HuH-7 (cell line): ENCODE measurements around the gene SLC6A19.

Experiments
- DNase-seq: peaks from one replicate; pipeline ENCODE4 v3.0.0; 2011; ENCODE audit warnings: low spot score

Gene SLC6A19

GRCh38 chr5:1195916-1196315 is 5.5 kb upstream of the SLC6A19 start:
- no peak for DNase-seq

GRCh38 chr5:1196562-1196961 is 4.8 kb upstream of the SLC6A19 start:
- DNase-seq = no peak

GRCh38 chr5:1197876-1198666 is 3.3 kb upstream of the SLC6A19 start:
- no peak for DNase-seq

GRCh38 chr5:1199340-1199648 is 2.1 kb upstream of the SLC6A19 start:
- DNase-seq = no peak

DNA sequence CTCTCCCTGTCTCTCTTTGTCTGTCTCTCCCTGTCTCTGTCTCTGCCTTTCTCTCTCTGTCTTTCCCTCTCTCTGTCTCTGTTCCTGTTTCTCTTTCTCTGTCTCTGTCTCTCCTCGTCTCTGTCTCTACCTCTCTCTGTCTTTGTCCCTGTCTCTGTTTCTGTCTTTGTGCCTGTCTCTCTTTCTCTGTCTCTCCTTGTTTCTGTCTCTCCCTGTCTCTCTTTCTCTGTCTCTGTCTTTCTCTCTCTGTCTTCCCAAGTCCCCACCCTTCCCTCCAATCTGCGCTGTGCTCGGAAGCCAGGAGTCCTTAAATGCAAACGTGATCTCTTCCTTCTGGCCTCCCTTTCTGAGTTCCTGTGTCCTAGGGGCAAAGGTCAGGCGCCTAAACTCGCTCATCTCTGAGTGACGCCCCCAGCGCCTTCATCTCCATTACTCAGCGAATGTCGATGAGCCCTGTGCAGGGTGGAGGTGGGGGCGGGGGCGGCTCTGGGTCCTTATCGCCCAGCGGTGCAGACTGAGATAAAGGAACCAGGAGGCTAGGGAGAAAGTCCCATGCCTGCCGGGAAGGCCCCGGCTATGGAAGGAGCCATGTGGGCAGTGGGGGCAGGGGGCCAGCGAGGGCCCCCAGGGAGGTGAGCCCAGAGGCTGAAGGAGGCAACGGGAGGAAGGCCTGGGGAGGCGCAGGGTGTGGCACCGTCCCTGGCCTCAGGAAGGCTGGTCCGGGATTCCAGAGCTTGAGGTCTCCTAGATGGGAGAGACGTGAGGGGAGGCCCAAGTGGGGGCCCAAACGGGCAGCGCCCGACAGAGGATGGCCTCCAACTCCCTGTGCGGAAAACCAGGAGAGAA is 1.5 kb upstream of the SLC6A19 start:
- DNase-seq = peak; percentile 97

DNA sequence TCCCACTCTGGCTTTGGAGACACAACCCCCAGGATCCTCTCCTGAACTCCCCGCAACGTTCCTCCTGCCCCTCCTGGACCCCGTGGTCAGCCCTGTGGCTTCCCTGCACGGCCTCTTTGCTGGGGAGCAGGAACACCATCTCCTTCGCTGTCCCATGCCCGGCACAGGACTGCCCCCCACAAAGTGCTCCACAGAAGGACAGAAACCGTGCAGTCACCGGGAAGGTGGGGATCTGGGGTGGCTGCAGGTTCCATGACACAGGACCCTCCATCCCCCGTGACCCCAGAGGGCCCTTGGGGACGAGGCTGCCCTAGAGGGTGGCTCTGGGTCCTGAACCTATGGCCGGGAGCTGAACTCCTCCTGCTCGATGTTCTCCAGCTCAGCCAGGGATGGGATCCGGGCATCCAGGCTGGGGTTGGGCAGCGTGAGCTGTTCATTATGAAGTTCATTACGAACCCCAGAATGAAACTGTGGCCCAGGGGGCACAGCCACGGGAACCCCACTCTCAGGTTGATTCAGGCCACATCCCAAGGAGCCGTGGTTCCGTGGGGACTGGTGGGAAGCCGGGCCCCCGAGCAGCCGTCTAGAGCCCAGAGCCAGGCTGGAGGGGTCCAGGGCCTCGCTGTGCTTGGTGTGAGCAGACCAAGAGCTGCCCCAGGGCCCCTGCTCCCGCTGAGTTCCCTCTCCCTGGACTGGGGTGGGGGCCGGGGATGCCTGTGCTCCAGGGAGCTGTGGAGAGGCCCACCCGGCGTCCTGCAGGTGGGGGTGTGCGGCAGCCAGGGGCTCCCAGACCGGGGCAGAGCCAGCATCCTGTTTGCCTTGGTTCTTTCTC is 684 bp upstream of the SLC6A19 start:
- no peak for DNase-seq

DNA sequence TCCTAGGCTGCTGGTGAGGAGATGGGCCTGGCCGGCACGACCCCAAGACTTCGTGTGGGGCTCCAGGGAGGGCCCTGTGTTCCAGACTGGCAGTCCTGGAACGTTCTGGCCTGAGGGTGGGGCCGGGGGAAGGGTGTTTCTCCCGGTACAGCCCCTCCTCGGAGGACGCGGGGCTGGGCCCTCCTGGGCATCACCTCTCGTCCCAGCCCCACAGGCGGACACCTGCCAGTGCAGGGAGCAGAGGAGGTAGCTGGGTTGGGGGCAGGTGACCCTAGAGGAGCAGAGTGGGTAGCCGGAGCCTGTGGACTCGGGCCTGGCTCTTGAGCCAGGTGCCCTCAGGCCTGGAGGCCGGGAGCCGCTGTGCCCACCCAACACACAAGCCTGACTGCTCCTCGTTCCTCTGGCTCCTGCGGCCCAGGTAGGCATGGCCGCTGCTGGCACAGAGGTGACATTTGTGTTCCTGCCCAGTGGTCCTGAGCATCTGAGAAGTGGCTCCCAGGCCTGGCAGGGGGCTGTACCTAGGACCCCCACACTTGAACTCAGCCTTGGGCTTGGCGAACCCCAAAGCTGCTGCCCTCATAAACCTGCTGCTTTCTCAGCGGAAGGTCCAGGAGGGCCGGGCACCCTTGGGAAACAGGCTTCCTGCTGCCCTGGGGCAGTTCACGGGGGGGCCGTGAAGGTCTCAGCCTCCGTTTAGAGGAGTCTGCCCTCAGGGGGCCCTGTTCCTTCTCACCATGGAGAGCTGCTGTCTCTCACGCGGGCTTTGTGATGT is 817 bp downstream of the SLC6A19 start:
- no peak for DNase-seq

GRCh38 chr5:1202798-1203185 is 1.4 kb downstream of the SLC6A19 start:
- no peak for DNase-seq

GRCh38 chr5:1203311-1203967 is 2.0 kb downstream of the SLC6A19 start:
- DNase-seq = no peak

DNA sequence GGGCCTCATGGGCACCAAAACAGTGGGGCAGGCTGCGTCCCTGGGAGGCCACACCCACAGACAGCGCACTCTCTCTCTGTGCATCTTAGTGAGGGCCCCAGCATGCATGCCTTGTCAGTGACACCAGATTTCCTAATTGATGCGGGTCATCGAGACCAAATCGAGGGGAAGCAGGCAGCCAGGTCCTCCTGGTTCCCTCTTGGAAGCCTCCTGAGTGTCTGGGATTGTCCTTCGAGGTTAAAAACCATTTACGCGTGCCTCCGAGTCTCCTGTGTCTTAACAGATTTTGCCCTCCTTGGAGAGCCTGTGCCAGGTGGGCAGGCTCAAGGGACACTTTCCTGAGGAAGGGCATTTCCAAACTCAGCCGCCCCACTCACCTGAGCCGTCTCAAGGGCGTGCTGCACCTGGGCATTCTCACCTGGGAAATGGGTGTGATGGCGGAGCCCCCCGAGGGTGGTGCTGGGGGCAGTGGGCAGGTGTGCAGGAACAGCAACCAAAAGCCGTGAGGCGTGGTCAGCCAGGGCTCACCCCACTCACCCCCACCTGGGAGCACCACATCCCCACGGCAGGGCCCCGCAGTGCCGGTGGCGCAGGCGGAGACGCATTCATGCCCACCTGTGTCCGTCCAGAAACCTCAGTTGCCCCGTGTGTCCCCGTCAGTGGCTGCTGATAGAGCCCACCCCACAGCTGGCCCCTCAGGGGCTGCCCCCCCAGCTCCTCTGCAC is 2.7 kb downstream of the SLC6A19 start:
- no peak for DNase-seq

DNA sequence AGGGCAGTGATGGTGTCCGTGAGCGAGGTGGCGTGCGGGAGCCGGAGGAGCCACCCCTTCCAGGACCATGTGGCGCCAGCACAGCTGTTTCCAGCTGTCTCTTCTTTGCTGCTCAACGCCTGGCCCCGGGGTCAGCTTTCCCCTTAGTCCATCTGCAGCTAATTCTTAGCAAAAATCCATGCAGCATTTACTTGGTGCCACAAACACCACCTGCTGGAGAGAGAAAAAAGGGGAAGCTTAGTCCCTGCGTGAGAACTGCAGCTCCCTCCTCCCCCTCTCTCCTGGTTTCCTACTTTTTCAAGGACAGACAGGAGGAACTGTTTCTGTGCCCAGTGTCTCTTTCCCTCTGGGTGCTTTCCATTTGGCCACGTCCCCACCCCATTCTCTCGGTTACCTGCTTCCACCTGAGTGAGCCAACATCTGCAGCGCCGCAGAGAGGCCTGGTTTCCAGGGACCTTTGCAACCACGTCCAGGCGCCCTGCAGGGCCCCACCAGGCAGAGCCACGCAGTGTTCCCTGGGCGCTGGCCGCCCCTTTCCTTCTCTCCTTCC is 3.4 kb downstream of the SLC6A19 start:
- DNase-seq = peak; percentile 88

DNA sequence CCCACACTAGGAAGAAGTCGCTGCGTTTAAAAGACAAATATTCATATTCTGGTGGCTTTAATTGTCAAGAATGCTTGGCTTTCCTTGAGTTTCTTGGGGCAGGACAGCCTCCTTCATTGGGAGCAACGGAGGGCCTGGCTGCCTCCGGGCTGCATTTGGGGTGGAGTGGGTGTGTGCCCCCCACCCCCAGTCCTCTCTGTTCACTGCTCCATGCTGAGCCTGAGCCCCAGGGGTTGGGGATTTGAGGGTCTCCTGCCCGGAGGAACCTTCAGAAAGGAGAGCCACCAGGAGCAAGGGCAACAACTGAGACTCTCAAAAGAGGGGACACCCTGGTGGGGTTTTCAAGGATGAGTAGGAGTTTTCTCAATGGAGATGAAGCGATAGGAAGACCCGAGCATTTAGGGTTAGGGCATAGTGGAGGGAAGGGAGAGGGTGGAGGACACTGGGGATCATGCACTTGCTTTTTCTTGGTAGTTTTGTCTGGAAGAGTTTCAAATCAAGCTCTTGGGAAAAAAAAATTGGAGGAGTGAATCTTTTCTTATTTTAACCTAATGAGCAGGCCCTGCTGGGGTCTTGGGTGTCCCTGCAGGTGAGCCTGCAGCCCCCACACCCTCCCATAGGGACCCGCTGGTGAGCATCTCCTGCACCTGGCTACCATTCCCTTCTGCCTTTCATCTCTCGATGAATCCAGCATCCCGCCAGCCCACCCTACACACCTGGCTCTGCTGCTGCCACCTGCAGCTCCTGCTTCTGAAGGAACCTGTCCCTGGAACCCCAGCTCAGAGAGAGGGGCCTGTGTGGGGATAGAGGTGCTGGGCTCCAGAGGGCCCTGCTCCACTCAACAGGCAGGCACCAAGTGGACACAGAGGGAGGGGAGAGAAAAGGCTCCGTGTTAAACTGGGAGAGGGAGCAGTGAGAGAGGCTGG is 4.1 kb downstream of the SLC6A19 start:
- DNase-seq = no peak

DNA sequence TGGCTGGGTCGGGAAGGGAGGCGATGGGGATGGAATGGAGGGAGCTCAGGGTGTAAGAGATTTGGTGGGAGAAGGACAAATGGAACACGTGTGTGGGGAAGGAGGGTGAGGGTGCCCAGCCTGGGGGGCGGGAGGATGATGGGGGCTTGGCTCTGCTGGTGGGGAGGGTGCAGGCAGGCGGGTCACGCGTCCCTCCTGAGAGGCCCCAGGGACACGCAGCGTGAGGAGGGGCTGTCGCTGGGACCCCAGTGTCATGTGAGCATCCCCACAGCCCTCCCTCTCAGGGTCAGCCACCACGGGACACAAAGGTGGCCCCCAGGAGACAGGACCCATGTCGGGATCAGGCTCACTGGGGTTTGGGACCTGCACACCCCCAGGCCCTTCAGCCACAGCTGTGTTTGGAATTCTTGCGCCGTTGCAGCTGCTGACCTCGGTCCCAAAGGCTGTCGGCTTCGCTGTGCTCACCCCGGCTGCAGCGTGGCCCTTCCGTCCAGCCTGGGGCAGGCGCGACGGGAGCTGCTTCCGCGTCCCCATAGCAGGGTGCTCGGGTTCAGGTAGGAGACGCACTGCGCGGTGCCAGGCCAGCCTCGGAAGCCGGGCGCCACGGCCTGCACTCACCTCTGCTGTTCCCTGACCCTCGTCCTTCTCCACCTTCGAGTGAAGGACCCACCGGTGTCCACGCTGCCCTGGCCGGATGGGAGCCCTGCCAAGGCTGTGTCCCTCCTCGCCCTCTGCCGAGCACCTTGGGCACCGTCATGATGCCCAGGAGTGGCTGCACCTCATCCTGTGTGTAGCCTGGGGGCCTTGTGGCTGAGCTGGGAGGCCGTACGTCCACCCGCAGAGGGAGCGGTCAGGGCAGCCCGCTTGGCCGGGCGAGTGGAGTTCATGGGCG is 5.4 kb downstream of the SLC6A19 start:
- no peak for DNase-seq

GRCh38 chr5:1207555-1207954 is 6.2 kb downstream of the SLC6A19 start:
- no peak for DNase-seq

DNA sequence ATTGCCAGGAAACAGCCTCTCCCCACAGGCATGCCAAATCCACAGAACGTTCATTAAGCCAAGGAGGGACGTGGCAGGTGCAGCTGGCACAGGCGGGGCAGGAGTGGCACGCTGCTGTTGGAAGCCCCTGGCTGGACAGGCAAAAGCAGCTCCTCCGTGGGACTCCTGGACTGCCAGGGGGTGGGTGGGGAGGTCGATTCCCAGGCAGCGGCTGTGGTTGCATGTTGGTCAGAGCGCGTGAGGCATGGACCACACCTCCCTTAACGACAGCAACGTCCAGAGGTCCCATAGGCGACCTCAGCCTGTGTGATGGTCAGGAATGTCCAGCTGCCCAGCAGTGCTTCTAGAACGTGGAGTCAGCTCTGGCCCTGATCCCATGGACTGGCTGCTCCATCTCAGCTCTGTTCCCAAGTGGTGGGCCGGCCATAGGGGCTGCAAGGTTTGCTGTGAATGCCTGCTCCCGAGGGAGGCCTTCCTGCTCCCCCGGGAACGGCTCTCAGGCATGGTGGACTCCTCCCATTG is 6.9 kb downstream of the SLC6A19 start:
- DNase-seq = no peak

DNA sequence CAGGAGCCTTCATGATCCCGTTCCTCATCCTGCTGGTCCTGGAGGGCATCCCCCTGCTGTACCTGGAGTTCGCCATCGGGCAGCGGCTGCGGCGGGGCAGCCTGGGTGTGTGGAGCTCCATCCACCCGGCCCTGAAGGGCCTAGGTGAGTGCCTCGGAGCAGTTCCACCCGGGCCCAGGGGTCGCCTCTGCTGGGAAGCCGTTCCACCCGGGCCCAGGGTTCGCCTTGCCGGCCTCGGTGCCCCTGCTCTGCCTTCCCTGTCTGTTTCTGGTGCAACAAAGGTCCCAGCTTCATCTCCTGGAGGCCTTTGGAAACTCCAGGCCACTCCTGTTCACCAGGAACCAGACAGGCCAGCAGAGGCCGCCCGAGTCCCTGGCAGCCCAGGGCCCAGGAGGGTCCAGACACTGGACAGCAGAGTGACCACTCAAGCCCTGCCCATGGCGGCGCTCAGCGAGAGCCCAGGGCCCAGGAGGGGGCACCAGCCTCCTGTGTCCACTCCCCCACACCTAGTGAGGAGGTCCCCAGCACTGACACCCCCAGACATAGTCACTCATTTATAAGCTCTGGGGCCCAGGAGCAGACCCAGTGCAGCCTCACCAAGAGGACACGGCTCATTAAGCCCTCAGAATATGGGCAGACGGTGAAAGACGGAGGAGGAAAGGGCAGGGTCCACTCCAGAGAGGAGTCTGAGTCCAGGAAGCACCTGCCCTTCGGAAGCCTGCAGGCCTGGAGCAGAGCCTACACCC is 7.5 kb downstream of the SLC6A19 start:
- peak; percentile 64 for DNase-seq

GRCh38 chr5:1209489-1209852 is 8.1 kb downstream of the SLC6A19 start:
- DNase-seq = no peak
